T-cell (primary cell): ENCODE data around the gene PCNX4. TPM values are rescaled to one million over a fixed set of nuclear protein-coding genes. Genes with fewer than 3 reads are reported as not detected.

Experiments used
- ATAC-seq, 4 experiments: fragments of 200-7000 bp in 3 of 4; fragments of 150-1000 bp in 1 of 4; cut with Tn5 transposase; replicated peaks in 1 of 4; 1 replicate in 3 of 4; 2 replicates in 1 of 4; pipeline ENCODE4 v1.10.0; 2021; ENCODE audit warnings: moderate library complexity in 3 of 4, mild to moderate bottlenecking in 2 of 4, moderate number of reproducible peaks in 1 of 4
- CTCF ChIA-PET, 2 donors: fragments of 300-600 bp; sonication (Branson Sonifier 250); formaldehyde crosslinking; loops; one replicate each; lab custom pipeline; 2022; ENCODE audit warnings: antibody characterized with exemption in 2 of 2; lab: Charles Lee
- POLR2A ChIA-PET, 2 donors: fragments of 300-600 bp; sonication (Branson Sonifier 250); formaldehyde crosslinking; loops; one replicate each; lab custom pipeline; 2022; ENCODE audit warnings: antibody characterized with exemption in 2 of 2; lab: Charles Lee
- DNase-seq, 35 experiments: peaks; one replicate each; pipeline versions ENCODE4 v3.0.0 to v3.0.0-alpha.2; 2013 to 2023
- H3K27ac ChIP-seq: one replicate; pipeline ENCODE4 v1.5.1; 2013; ENCODE audit warnings: low read length
- H3K27me3 ChIP-seq, 2 experiments: replicated peaks in 1 of 2; 1 replicate in 1 of 2; 2 replicates in 1 of 2; pipeline versions ENCODE4 v1.6.1 to v1.7.0; 2013; ENCODE audit warnings: low read length in 1 of 2, mixed read lengths in 1 of 2; ENCODE audit not compliant: control insufficient read depth in 2 of 2, insufficient read depth in 2 of 2; ENCODE audit errors: extremely low read depth in 1 of 2
- H3K36me3 ChIP-seq, 2 donors: 1 replicate in 1 of 2; 2 replicates in 1 of 2; pipeline versions ENCODE4 v1.6.1 to v1.7.0; 2013; ENCODE audit warnings: low read length in 1 of 2; ENCODE audit not compliant: control insufficient read depth in 2 of 2, insufficient read depth in 1 of 2; ENCODE audit errors: extremely low read depth in 1 of 2
- H3K4me1 ChIP-seq, 2 experiments: 1 replicate in 1 of 2; 2 replicates in 1 of 2; pipeline versions ENCODE4 v1.6.1 to v1.7.0; 2013; ENCODE audit warnings: low read length in 2 of 2, mixed read lengths in 1 of 2; ENCODE audit not compliant: insufficient read depth in 2 of 2, control insufficient read depth in 1 of 2; ENCODE audit errors: extremely low read depth in 1 of 2
- H3K4me3 ChIP-seq, 2 donors: 1 replicate in 1 of 2; 2 replicates in 1 of 2; pipeline versions ENCODE4 v1.5.1 to v1.7.0; 2013; ENCODE audit warnings: mild to moderate bottlenecking in 2 of 2, low read length in 1 of 2, moderate library complexity in 1 of 2; ENCODE audit not compliant: control insufficient read depth in 1 of 2; ENCODE audit errors: extremely low read depth in 1 of 2
- H3K9me3 ChIP-seq: 2 replicates; pipeline ENCODE4 v1.7.0; 2013
- H3K27ac Mint-ChIP-seq, 2 donors: one replicate each; pipeline ENCODE4 v1.8.0; 2020 to 2021; ENCODE audit warnings: mild to moderate bottlenecking in 2 of 2, mixed read lengths in 2 of 2
- H3K27me3 Mint-ChIP-seq, 2 donors: one replicate each; pipeline ENCODE4 v1.8.0; 2021 to 2022; ENCODE audit warnings: mixed read lengths in 2 of 2
- H3K36me3 Mint-ChIP-seq: one replicate; pipeline ENCODE4 v1.8.0; 2021; ENCODE audit warnings: mixed read lengths
- H3K4me1 Mint-ChIP-seq, 3 donors: one replicate each; pipeline ENCODE4 v1.8.0; 2020 to 2022; ENCODE audit warnings: mixed read lengths in 3 of 3, mild to moderate bottlenecking in 1 of 3
- H3K4me3 Mint-ChIP-seq, 3 donors: one replicate each; pipeline ENCODE4 v1.8.0; 2020 to 2022; ENCODE audit warnings: mild to moderate bottlenecking in 3 of 3, mixed read lengths in 3 of 3, moderate library complexity in 3 of 3
- H3K9me3 Mint-ChIP-seq, 3 donors: one replicate each; pipeline ENCODE4 v1.8.0; 2020 to 2022; ENCODE audit warnings: mixed read lengths in 3 of 3
- whole genome bisulfite sequencing: methylation state at CpG from one replicate; pipeline ENCODE4 v1.1.5; 2013; ENCODE audit warnings: missing lambda C conversion rate; ENCODE audit not compliant: insufficient coverage; 5-methylcytosine and 5-hydroxymethylcytosine counted together
- total RNA-seq, 35 experiments: library from RNA in 6 of 35; stranded (reverse) in 6 of 35; fragments of 120-200 nt in 1 of 35; gene quantifications; one replicate each; pipeline versions ENCODE4 v1.2.1 to v1.2.4 and lab custom pipeline; 2013 to 2026

The PCNX4 gene
- total RNA-seq, 5 donors from 2014 or later (not counting 1 experiment from before 2014, with no cell fraction given), result 36.4 to 50.4 (median 47.4) TPM

- Mint-ChIP-seq H3K4me1 (no peaks in the 10 kb centered on the region), H3K9me3 (no peaks in the 10 kb centered on the region), H3K27ac (no peak overlapping the region), H3K27me3 (peaks cover 0 to 10% of the 10 kb centered on the region in 2 donors), H3K36me3 (no peaks in the 10 kb centered on the region), H3K4me3 (no peak overlapping the region)
- Histone ChIP-seq H3K36me3 (no peaks in the 10 kb centered on the region), H3K9me3 (no peaks in the 10 kb centered on the region), H3K27ac (no peak overlapping the region), H3K4me3 (no peak overlapping the region), H3K4me1 (no peaks in the 10 kb centered on the region), H3K27me3 (no peaks in the 10 kb centered on the region)
- POLR2A ChIA-PET, result interaction anchor here in 1 of 2 donors (0.6 kb wide), 1 partner anchor 108 kb away, joined by 3 read pairs; no protein-coding TSS in a partner anchor
- WGBS, result 86% methylated on average over 1 of the region's 3 CpGs
- DNase-seq (no peak), ATAC-seq (no peak)
- CTCF ChIA-PET, result interaction anchor here in 1 of 2 donors (0.9 kb wide), 1 partner anchor 43 kb away, joined by 4 read pairs; no protein-coding TSS in a partner anchor
Observed at GRCh38 chr14:60214003-60214402, 122.3 kb downstream of the PCNX4 start.

- no peaks in the 10 kb centered on the region for H3K4me1 Mint-ChIP-seq
Observed at GRCh38 chr14:60214415-60215126, 122.8 kb downstream of the PCNX4 start.

GRCh38 chr14:60215127-60215444, 123.4 kb downstream of the PCNX4 start:
- no peaks in the 10 kb centered on the region for H3K27me3 ChIP-seq
- POLR2A ChIA-PET, result no interaction called here
- H3K36me3 Mint-ChIP-seq, result no peaks in the 10 kb centered on the region
- DNase-seq (no peak), ATAC-seq (no peak)
- no peaks in the 10 kb centered on the region for H3K4me1 ChIP-seq
- CTCF ChIA-PET, result interaction anchor here in 1 of 2 donors (0.9 kb wide), 1 partner anchor 42 kb away, joined by 4 read pairs; no protein-coding TSS in a partner anchor
- H3K4me3 Mint-ChIP-seq, result no peak overlapping the region
- no CpG with 5 or more reads among the region's 2 CpGs for WGBS
- H3K9me3 Mint-ChIP-seq, result no peaks in the 10 kb centered on the region
- no peaks in the 10 kb centered on the region for H3K9me3 ChIP-seq
- H3K27me3 Mint-ChIP-seq, result peaks cover 0 to under 1% of the 10 kb centered on the region in 2 donors
- H3K27ac Mint-ChIP-seq, result no peak overlapping the region
- no peaks in the 10 kb centered on the region for H3K36me3 ChIP-seq
- H3K4me3 ChIP-seq, result no peak overlapping the region
- no peak overlapping the region for H3K27ac ChIP-seq
- no peaks in the 10 kb centered on the region for H3K4me1 Mint-ChIP-seq

More at GRCh38 chr14:60214415-60215126, 122.8 kb downstream of the PCNX4 start:
- Histone ChIP-seq H3K27ac (no peak overlapping the region), H3K4me1 (no peaks in the 10 kb centered on the region), H3K36me3 (no peaks in the 10 kb centered on the region), H3K4me3 (no peak overlapping the region), H3K27me3 (no peaks in the 10 kb centered on the region), H3K9me3 (no peaks in the 10 kb centered on the region)
- no peaks in the 10 kb centered on the region for H3K36me3 Mint-ChIP-seq
- no peaks in the 10 kb centered on the region for H3K9me3 Mint-ChIP-seq
- ChIA-PET CTCF (interaction anchor here (0.6 to 0.9 kb wide), 2 partner anchors 15 to 42 kb away, joined by 3 to 4 read pairs; no protein-coding TSS in a partner anchor), POLR2A (interaction anchor here in 1 of 2 donors (0.6 kb wide), 1 partner anchor 107 kb away, joined by 3 read pairs; no protein-coding TSS in a partner anchor)
- peaks cover 0 to 4% of the 10 kb centered on the region in 2 donors for H3K27me3 Mint-ChIP-seq
- H3K27ac Mint-ChIP-seq, result no peak overlapping the region
- DNase-seq, result no peak
- no peak overlapping the region for H3K4me3 Mint-ChIP-seq
- ATAC-seq, result no peak
- no CpG with 5 or more reads among the region's 1 CpG for WGBS

- peaks cover 0 to 2% (median 0%) of the 10 kb centered on the region in 3 donors for H3K4me1 Mint-ChIP-seq
- H3K4me3 ChIP-seq, result no peak overlapping the region
- no peak for DNase-seq
- POLR2A ChIA-PET, result no interaction called here
- H3K36me3 ChIP-seq, result no peaks in the 10 kb centered on the region
- 100% methylated on average over 2 of the region's 4 CpGs for WGBS
- H3K27ac Mint-ChIP-seq, result no peak overlapping the region
- no peaks in the 10 kb centered on the region for H3K9me3 Mint-ChIP-seq
- CTCF ChIA-PET, result no interaction called here
- H3K4me1 ChIP-seq, result no peaks in the 10 kb centered on the region
- H3K27me3 Mint-ChIP-seq, result no peaks in the 10 kb centered on the region
- H3K9me3 ChIP-seq, result no peaks in the 10 kb centered on the region
- no peak overlapping the region for H3K27ac ChIP-seq
- H3K4me3 Mint-ChIP-seq, result no peak overlapping the region
- no peak for ATAC-seq
- H3K27me3 ChIP-seq, result no peaks in the 10 kb centered on the region
- H3K36me3 Mint-ChIP-seq, result no peaks in the 10 kb centered on the region
Observed at GRCh38 chr14:60215520-60216420, 124.0 kb downstream of the PCNX4 start.

- POLR2A ChIA-PET, result no interaction called here
- H3K4me3 ChIP-seq, result no peak overlapping the region
- H3K36me3 Mint-ChIP-seq, result no peaks in the 10 kb centered on the region
- H3K27ac Mint-ChIP-seq, result no peak overlapping the region
- DNase-seq (no peak), ATAC-seq (no peak)
- 87% methylated on average over 2 of the region's 3 CpGs for WGBS
- no peak overlapping the region for H3K27ac ChIP-seq
- H3K9me3 Mint-ChIP-seq, result no peaks in the 10 kb centered on the region
- no peak overlapping the region for H3K4me3 Mint-ChIP-seq
- no peaks in the 10 kb centered on the region for H3K27me3 ChIP-seq
- no peaks in the 10 kb centered on the region for H3K9me3 ChIP-seq
- no peaks in the 10 kb centered on the region for H3K4me1 ChIP-seq
- no peaks in the 10 kb centered on the region for H3K36me3 ChIP-seq
- H3K4me1 Mint-ChIP-seq, result peaks cover 0 to 2% (median 0%) of the 10 kb centered on the region in 3 donors
- no peaks in the 10 kb centered on the region for H3K27me3 Mint-ChIP-seq
- CTCF ChIA-PET, result no interaction called here
Observed at GRCh38 chr14:60217713-60218112, 126.0 kb downstream of the PCNX4 start.
